ENCODE measurements around the gene FOXO6.

The FOXO6 gene

GRCh38 chr1:41411229-41411628, 50.0 kb downstream of the FOXO6 start:
- no peak for DNase-seq

- DNase-seq: no peak
Observed at GRCh38 chr1:41412748-41413147, 51.5 kb downstream of the FOXO6 start.

GRCh38 chr1:41413748-41414281, 52.6 kb downstream of the FOXO6 start:
- no peak for DNase-seq

- no peak for DNase-seq
Observed at GRCh38 chr1:41414296-41414695, 53.1 kb downstream of the FOXO6 start.

GRCh38 chr1:41414716-41415306, 53.6 kb downstream of the FOXO6 start:
- DNase-seq: no peak

GRCh38 chr1:41416081-41416480, 54.8 kb downstream of the FOXO6 start:
- DNase-seq: no peak

- peak; percentile 29 for DNase-seq
Observed at GRCh38 chr1:41416552-41417334, 55.5 kb downstream of the FOXO6 start.

GRCh38 chr1:41417335-41417682, 56.1 kb downstream of the FOXO6 start:
- no peak for DNase-seq

GRCh38 chr1:41417746-41418145, 56.5 kb downstream of the FOXO6 start:
- DNase-seq: no peak

- no peak for DNase-seq
Observed at GRCh38 chr1:41418857-41419583, 57.8 kb downstream of the FOXO6 start.

GRCh38 chr1:41419584-41420295, 58.5 kb downstream of the FOXO6 start:
- no peak for DNase-seq

- no peak for DNase-seq
Observed at GRCh38 chr1:41420351-41420750, 59.1 kb downstream of the FOXO6 start.

GRCh38 chr1:41420860-41421259, 59.6 kb downstream of the FOXO6 start:
- DNase-seq: no peak

GRCh38 chr1:41422306-41422705, 61.1 kb downstream of the FOXO6 start:
- no peak for DNase-seq

GRCh38 chr1:41423511-41424191, 62.4 kb downstream of the FOXO6 start:
- no peak for DNase-seq

- no peak for DNase-seq
Observed at GRCh38 chr1:41424581-41425118, 63.4 kb downstream of the FOXO6 start.

GRCh38 chr1:41425369-41425768, 64.1 kb downstream of the FOXO6 start:
- no peak for DNase-seq

GRCh38 chr1:41426201-41426890, 65.1 kb downstream of the FOXO6 start:
- no peak for DNase-seq

- DNase-seq: no peak
Observed at GRCh38 chr1:41427122-41427913, 66.1 kb downstream of the FOXO6 start.

- no peak for DNase-seq
Observed at GRCh38 chr1:41427916-41428737, 66.9 kb downstream of the FOXO6 start.

Measured in NCI-H1417 treated with DMSO at 0.1 percent for 48 hours (cell line).